OCI-LY3 (cell line): ENCODE results near the gene GEMIN8.

ENCODE experiments used
- H2AFZ ChIP-seq: fragments of 200-600, 300-600 bp; shearing (Covaris generic); 2 replicates; pipeline ENCODE4 v1.6.0; 2014; ENCODE audit warnings: antibody characterized with exemption, low read depth, low read length
- H3K27ac ChIP-seq: fragments of 200-600, 300-600 bp; sonication (generic); 2 replicates; pipeline ENCODE4 v1.5.1; 2014; ENCODE audit warnings: mild to moderate bottlenecking, low read length, moderate library complexity, mixed read lengths
- H3K27me3 ChIP-seq: fragments of 200-600, 300-600 bp; sonication (generic); 2 replicates; pipeline ENCODE4 v1.6.1; 2014; ENCODE audit warnings: low read depth, low read length, mixed read lengths
- H3K36me3 ChIP-seq: fragments of 200-600, 300-600 bp; sonication (generic); replicated peaks from 2 replicates; pipeline ENCODE3; 2014; ENCODE audit warnings: low read depth, low read length, mixed read lengths
- H3K4me1 ChIP-seq: fragments of 300-600, 200-600 bp; sonication (generic); 2 replicates; pipeline ENCODE4 v1.6.1; 2014; ENCODE audit warnings: low read length, mixed read lengths
- H3K4me2 ChIP-seq: fragments of 200-600, 300-600 bp; sonication (generic); 2 replicates; pipeline ENCODE4 v1.6.1; 2014; ENCODE audit warnings: low read length, mixed read lengths
- H3K4me3 ChIP-seq: fragments of 300-600, 200-600 bp; sonication (generic); 2 replicates; pipeline ENCODE4 v1.5.1; 2014; ENCODE audit warnings: antibody characterized with exemption, mild to moderate bottlenecking, low read length, moderate library complexity
- H3K79me2 ChIP-seq: fragments of 300-600, 200-600 bp; shearing (Covaris generic); 2 replicates; pipeline ENCODE4 v1.6.1; 2014; ENCODE audit warnings: mild to moderate bottlenecking, low read length, mixed read lengths
- H3K9ac ChIP-seq: fragments of 300-600, 200-600 bp; shearing (Covaris generic); 2 replicates; pipeline ENCODE4 v1.6.0; 2014; ENCODE audit warnings: mild to moderate bottlenecking, low read length, moderate library complexity
- H3K9me3 ChIP-seq: fragments of 200-600, 300-600 bp; shearing (Covaris generic); 2 replicates; pipeline ENCODE4 v1.6.1; 2014; ENCODE audit warnings: low read length, mixed read lengths; ENCODE audit not compliant: insufficient read depth
- H4K20me1 ChIP-seq: fragments of 200-600, 300-600 bp; sonication (generic); 2 replicates; pipeline ENCODE4 v1.6.1; 2016; ENCODE audit warnings: low read length, mixed read lengths; ENCODE audit not compliant: insufficient read depth
- EZH2phosphoT487 ChIP-seq: fragments of 200-600 bp; shearing (Covaris generic); IDR thresholded peaks from 2 replicates; pipeline ENCODE4 v1.6.1; 2018; ENCODE audit warnings: antibody characterized with exemption, mixed run types, low read depth
- TF ChIP-seq, protein P1 (sequence below): fragments of 200-600, 300-600 bp; sonication (generic); IDR thresholded peaks from 2 replicates; pipeline ENCODE4 v1.5.1; 2014; ENCODE audit warnings: antibody characterized with exemption, low read length, low read depth

The GEMIN8 gene

GRCh38 chrX:14014526-14014925 lies 15.2 kb downstream of the GEMIN8 start:
- TF ChIP-seq, protein P1, sequence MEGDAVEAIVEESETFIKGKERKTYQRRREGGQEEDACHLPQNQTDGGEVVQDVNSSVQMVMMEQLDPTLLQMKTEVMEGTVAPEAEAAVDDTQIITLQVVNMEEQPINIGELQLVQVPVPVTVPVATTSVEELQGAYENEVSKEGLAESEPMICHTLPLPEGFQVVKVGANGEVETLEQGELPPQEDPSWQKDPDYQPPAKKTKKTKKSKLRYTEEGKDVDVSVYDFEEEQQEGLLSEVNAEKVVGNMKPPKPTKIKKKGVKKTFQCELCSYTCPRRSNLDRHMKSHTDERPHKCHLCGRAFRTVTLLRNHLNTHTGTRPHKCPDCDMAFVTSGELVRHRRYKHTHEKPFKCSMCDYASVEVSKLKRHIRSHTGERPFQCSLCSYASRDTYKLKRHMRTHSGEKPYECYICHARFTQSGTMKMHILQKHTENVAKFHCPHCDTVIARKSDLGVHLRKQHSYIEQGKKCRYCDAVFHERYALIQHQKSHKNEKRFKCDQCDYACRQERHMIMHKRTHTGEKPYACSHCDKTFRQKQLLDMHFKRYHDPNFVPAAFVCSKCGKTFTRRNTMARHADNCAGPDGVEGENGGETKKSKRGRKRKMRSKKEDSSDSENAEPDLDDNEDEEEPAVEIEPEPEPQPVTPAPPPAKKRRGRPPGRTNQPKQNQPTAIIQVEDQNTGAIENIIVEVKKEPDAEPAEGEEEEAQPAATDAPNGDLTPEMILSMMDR, result no peak
- TF ChIP-seq EZH2phosphoT487, result no peak
- H3K27me3 ChIP-seq, result no peaks in the 10 kb centered on the region

DNA sequence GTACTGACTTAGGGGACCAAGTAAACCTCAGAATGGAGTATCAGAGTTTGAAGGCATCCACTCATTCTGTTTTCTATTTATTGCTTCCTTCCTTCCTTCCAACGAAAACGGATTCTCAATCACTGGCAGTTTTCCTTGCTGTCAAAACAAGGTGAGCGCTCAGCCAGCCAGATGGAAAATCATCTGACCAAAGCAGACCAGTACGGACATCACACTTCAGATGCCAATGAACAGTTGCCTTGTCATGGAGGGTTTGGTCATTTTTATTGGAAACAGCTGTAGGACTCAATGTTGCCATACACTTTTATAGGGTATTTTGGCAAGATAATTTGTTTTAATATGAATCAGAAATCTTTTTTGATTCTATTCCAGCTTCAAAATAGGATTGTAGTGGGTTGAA lies 16.6 kb downstream of the GEMIN8 start:
- H3K4me3 ChIP-seq, result no peak overlapping the region
- no peak overlapping the region for H3K9ac ChIP-seq
- peaks cover 14% of the 10 kb centered on the region for H3K79me2 ChIP-seq
- no peaks in the 10 kb centered on the region for H3K27me3 ChIP-seq
- H3K4me2 ChIP-seq, result no peak overlapping the region
- no peak overlapping the region for H3K27ac ChIP-seq
- TF ChIP-seq EZH2phosphoT487, result no peak
- TF ChIP-seq, protein P1, result no peak
- no peak overlapping the region for H2AFZ ChIP-seq
- H4K20me1 ChIP-seq, result no peaks in the 10 kb centered on the region
- peaks cover 41% of the 10 kb centered on the region for H3K36me3 ChIP-seq
- peaks cover 8% of the 10 kb centered on the region for H3K4me1 ChIP-seq
- no peaks in the 10 kb centered on the region for H3K9me3 ChIP-seq

More at GRCh38 chrX:14014526-14014925, 15.2 kb downstream of the GEMIN8 start:
- no peak overlapping the region for H3K4me2 ChIP-seq
- peaks cover 8% of the 10 kb centered on the region for H3K4me1 ChIP-seq
- peaks cover 14% of the 10 kb centered on the region for H3K79me2 ChIP-seq
- H3K27ac ChIP-seq, result no peak overlapping the region
- peaks cover 46% of the 10 kb centered on the region for H3K36me3 ChIP-seq
- H2AFZ ChIP-seq, result no peak overlapping the region
- no peak overlapping the region for H3K9ac ChIP-seq
- no peaks in the 10 kb centered on the region for H4K20me1 ChIP-seq
- no peak overlapping the region for H3K4me3 ChIP-seq
- no peaks in the 10 kb centered on the region for H3K9me3 ChIP-seq

- Histone ChIP-seq H4K20me1 (no peaks in the 10 kb centered on the region), H3K27ac (no peak overlapping the region), H3K36me3 (peaks cover 37% of the 10 kb centered on the region), H3K9ac (no peak overlapping the region), H3K27me3 (no peaks in the 10 kb centered on the region), H3K4me2 (no peak overlapping the region), H3K9me3 (no peaks in the 10 kb centered on the region), H2AFZ (no peak overlapping the region), H3K4me3 (no peak overlapping the region), H3K4me1 (peaks cover 2% of the 10 kb centered on the region), H3K79me2 (peaks cover 8% of the 10 kb centered on the region)
- no peak for TF ChIP-seq EZH2phosphoT487
- TF ChIP-seq, protein P1, result no peak
These were observed 19.1 kb downstream of the GEMIN8 start for GRCh38 chrX:14010566-14010965.

DNA sequence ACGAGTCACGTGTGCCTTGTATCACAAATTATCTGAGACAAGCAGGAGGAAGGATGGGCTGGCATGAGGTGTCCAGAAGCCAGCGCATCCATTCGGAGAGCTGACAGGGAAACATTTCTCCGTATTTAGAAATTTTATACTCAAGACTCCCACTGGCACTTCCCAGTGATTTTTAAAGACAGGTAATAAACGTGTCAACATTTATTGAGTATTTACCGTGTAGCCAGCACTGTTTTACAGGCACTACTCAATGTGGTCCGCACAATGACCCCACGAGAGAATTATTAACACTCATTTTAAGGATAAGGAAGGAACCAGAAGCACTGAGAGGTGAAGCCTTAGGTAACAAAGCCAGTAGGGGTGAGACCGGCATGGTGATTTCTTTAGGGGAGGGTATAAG lies 23.2 kb downstream of the GEMIN8 start:
- Histone ChIP-seq H2AFZ (no peak overlapping the region), H3K9ac (no peak overlapping the region), H3K4me3 (no peak overlapping the region), H4K20me1 (no peaks in the 10 kb centered on the region), H3K27ac (no peak overlapping the region), H3K4me2 (no peak overlapping the region), H3K79me2 (no peaks in the 10 kb centered on the region), H3K9me3 (no peaks in the 10 kb centered on the region), H3K36me3 (peaks cover 23% of the 10 kb centered on the region), H3K4me1 (no peaks in the 10 kb centered on the region), H3K27me3 (no peaks in the 10 kb centered on the region)
- TF ChIP-seq, protein P1, result no peak
- TF ChIP-seq EZH2phosphoT487, result no peak
